Upper lobe of right lung (tissue), 1 donor: ENCODE measurements around the gene MYO1F. TPM values are rescaled to one million over a fixed set of nuclear protein-coding genes. Genes with fewer than 3 reads are reported as not detected.

Experiments used
- ATAC-seq: fragments of 200-7000 bp; cut with Tn5 transposase; one replicate; pipeline ENCODE4 v1.9.1; 2020; ENCODE audit warnings: mild to moderate bottlenecking, moderate library complexity
- DNase-seq: peaks from one replicate; pipeline ENCODE4 v3.0.0-alpha.2; 2020
- H3K27ac ChIP-seq: fragments of 200-600 bp; one replicate; pipeline ENCODE4 v1.8.0; 2022
- H3K27me3 ChIP-seq: fragments of 200-600 bp; one replicate; pipeline ENCODE4 v1.8.0; 2022; ENCODE audit warnings: mild to moderate bottlenecking
- H3K36me3 ChIP-seq: fragments of 200-600 bp; one replicate; pipeline ENCODE4 v1.8.0; 2022
- H3K4me1 ChIP-seq: fragments of 200-600 bp; one replicate; pipeline ENCODE4 v1.8.0; 2022
- H3K4me3 ChIP-seq: fragments of 200-600 bp; one replicate; pipeline ENCODE4 v1.8.0; 2022; ENCODE audit warnings: mild to moderate bottlenecking
- H3K9me3 ChIP-seq: fragments of 200-600 bp; one replicate; pipeline ENCODE4 v1.8.0; 2022
- CTCF ChIP-seq: fragments of 200-600 bp; IDR thresholded peaks from one replicate; pipeline ENCODE4 v1.8.0; 2022; ENCODE audit warnings: antibody characterized with exemption
- intact Hi-C: fragments of 100-400 bp; cut with DNase I; formaldehyde crosslinking; loops from one replicate; pipeline ENCODE4 v1.11.0; 2022
- total RNA-seq: library from RNA; stranded (reverse); fragmentation: NEBNext Ultra II Directional; extraction: Animal tissue kit (Norgen Biotek cat#: 25700); gene quantifications from one replicate; pipeline ENCODE4 v1.2.1, GENCODE V29; 2021
- donor health status: DM: no; HTN: yes; CAD: no; lungs with severe emphysema.

The MYO1F gene
- total RNA-seq, 1 donor from 2014 or later: 106 TPM

GRCh38 chr19:8499048-8499833 lies 78.0 kb downstream of the MYO1F start:
- H3K4me3 ChIP-seq: no peak overlapping the region
- DNase-seq (no peak), ATAC-seq (no peak)
- H3K27ac ChIP-seq: no peak overlapping the region
- no peaks in the 10 kb centered on the region for H3K36me3 ChIP-seq
- intact Hi-C loops: no loop called here
- H3K9me3 ChIP-seq: no peaks in the 10 kb centered on the region
- no peaks in the 10 kb centered on the region for H3K4me1 ChIP-seq
- TF ChIP-seq CTCF: no peak
- no peaks in the 10 kb centered on the region for H3K27me3 ChIP-seq

- intact Hi-C loops: no loop called here
- Histone ChIP-seq H3K4me1 (no peaks in the 10 kb centered on the region), H3K27me3 (no peaks in the 10 kb centered on the region), H3K36me3 (no peaks in the 10 kb centered on the region), H3K9me3 (no peaks in the 10 kb centered on the region), H3K4me3 (no peak overlapping the region), H3K27ac (no peak overlapping the region)
- ATAC-seq (no peak), DNase-seq (no peak)
- no peak for TF ChIP-seq CTCF
These were observed 78.9 kb downstream of the MYO1F start for GRCh38 chr19:8498295-8498694.

- Histone ChIP-seq H3K4me1 (no peaks in the 10 kb centered on the region), H3K27ac (no peak overlapping the region), H3K36me3 (peaks cover 9% of the 10 kb centered on the region), H3K4me3 (no peak overlapping the region), H3K27me3 (no peaks in the 10 kb centered on the region), H3K9me3 (no peaks in the 10 kb centered on the region)
- no peak for TF ChIP-seq CTCF
- ATAC-seq (peak; percentile 40), DNase-seq (no peak)
- intact Hi-C loops: no loop called here
These were observed 83.1 kb downstream of the MYO1F start for GRCh38 chr19:8494158-8494557.

- no peak overlapping the region for H3K27ac ChIP-seq
- no peaks in the 10 kb centered on the region for H3K27me3 ChIP-seq
- ATAC-seq (no peak), DNase-seq (no peak)
- no peak overlapping the region for H3K4me3 ChIP-seq
- TF ChIP-seq CTCF: no peak
- H3K4me1 ChIP-seq: peaks cover 11% of the 10 kb centered on the region
- H3K36me3 ChIP-seq: peaks cover 35% of the 10 kb centered on the region
- no peaks in the 10 kb centered on the region for H3K9me3 ChIP-seq
- intact Hi-C loops: no loop called here
These were observed 85.7 kb downstream of the MYO1F start for GRCh38 chr19:8491574-8491973.

GRCh38 chr19:8490873-8491272 lies 86.4 kb downstream of the MYO1F start:
- H3K4me3 ChIP-seq: no peak overlapping the region
- H3K36me3 ChIP-seq: peaks cover 42% of the 10 kb centered on the region
- DNase-seq (no peak), ATAC-seq (no peak)
- intact Hi-C loops: no loop called here
- no peaks in the 10 kb centered on the region for H3K27me3 ChIP-seq
- no peak for TF ChIP-seq CTCF
- no peak overlapping the region for H3K27ac ChIP-seq
- H3K9me3 ChIP-seq: no peaks in the 10 kb centered on the region
- peaks cover 11% of the 10 kb centered on the region for H3K4me1 ChIP-seq

- intact Hi-C loops: no loop called here
- H3K4me3 ChIP-seq: no peak overlapping the region
- no peak for TF ChIP-seq CTCF
- peaks cover 11% of the 10 kb centered on the region for H3K4me1 ChIP-seq
- no peak overlapping the region for H3K27ac ChIP-seq
- DNase-seq (no peak), ATAC-seq (no peak)
- no peaks in the 10 kb centered on the region for H3K27me3 ChIP-seq
- no peaks in the 10 kb centered on the region for H3K9me3 ChIP-seq
- peaks cover 47% of the 10 kb centered on the region for H3K36me3 ChIP-seq
These were observed 86.9 kb downstream of the MYO1F start for GRCh38 chr19:8490395-8490760.
